RKO (cell line): Measurements from ENCODE around the gene ADGRG3.

ENCODE experiments used
- DNase-seq: peaks from one replicate; pipeline ENCODE4 v3.0.0-alpha.2; 2016; ENCODE audit warnings: low spot score

Gene ADGRG3

GRCh38 chr16:57630931-57631845 lies 36.9 kb upstream of the ADGRG3 start:
- no peak for DNase-seq

GRCh38 chr16:57632568-57632967 lies 35.5 kb upstream of the ADGRG3 start:
- DNase-seq: no peak

GRCh38 chr16:57633383-57634064 lies 34.6 kb upstream of the ADGRG3 start:
- no peak for DNase-seq

- no peak for DNase-seq
Observed at GRCh38 chr16:57634171-57634570, 33.9 kb upstream of the ADGRG3 start.

GRCh38 chr16:57635266-57636097 lies 32.6 kb upstream of the ADGRG3 start:
- DNase-seq: no peak

GRCh38 chr16:57636184-57636583 lies 31.9 kb upstream of the ADGRG3 start:
- no peak for DNase-seq

- DNase-seq: no peak
Observed at GRCh38 chr16:57637020-57637419, 31.1 kb upstream of the ADGRG3 start.

GRCh38 chr16:57637424-57637823 lies 30.7 kb upstream of the ADGRG3 start:
- DNase-seq: no peak

- no peak for DNase-seq
Observed at GRCh38 chr16:57637965-57638364, 30.1 kb upstream of the ADGRG3 start.

- DNase-seq: no peak
Observed at GRCh38 chr16:57638381-57638780, 29.7 kb upstream of the ADGRG3 start.

- DNase-seq: no peak
Observed at GRCh38 chr16:57639172-57639887, 28.8 kb upstream of the ADGRG3 start.

GRCh38 chr16:57640185-57640584 lies 27.9 kb upstream of the ADGRG3 start:
- DNase-seq: no peak

GRCh38 chr16:57640612-57641011 lies 27.5 kb upstream of the ADGRG3 start:
- no peak for DNase-seq

- DNase-seq: no peak
Observed at GRCh38 chr16:57642160-57643135, 25.7 kb upstream of the ADGRG3 start.

GRCh38 chr16:57643147-57643874 lies 24.8 kb upstream of the ADGRG3 start:
- no peak for DNase-seq

- no peak for DNase-seq
Observed at GRCh38 chr16:57643910-57644309, 24.2 kb upstream of the ADGRG3 start.

- DNase-seq: no peak
Observed at GRCh38 chr16:57644383-57645014, 23.6 kb upstream of the ADGRG3 start.

- no peak for DNase-seq
Observed at GRCh38 chr16:57645169-57645568, 22.9 kb upstream of the ADGRG3 start.

GRCh38 chr16:57645691-57646387 lies 22.3 kb upstream of the ADGRG3 start:
- no peak for DNase-seq
